Muscle of arm (tissue), 12 donors: ENCODE results near the gene KCNK3. TPM values are rescaled to one million over a fixed set of nuclear protein-coding genes. Genes with fewer than 3 reads are reported as not detected.

ENCODE experiments used
- DNase-seq: peaks from one replicate; pipeline ENCODE4 v3.0.0-alpha.2; 2013
- polyA plus RNA-seq, 12 donors: library from polyadenylated mRNA; unstranded; fragments of 120-200 nt; gene quantifications; one replicate each; pipeline ENCODE4 v1.2.1, GENCODE V29; 2013; ENCODE audit not compliant: insufficient read length in 12 of 12

KCNK3 gene
- polyA plus RNA-seq, 12 donors = 0.48 to 5.8 (median 0.92) TPM; not detected in 1

DNA sequence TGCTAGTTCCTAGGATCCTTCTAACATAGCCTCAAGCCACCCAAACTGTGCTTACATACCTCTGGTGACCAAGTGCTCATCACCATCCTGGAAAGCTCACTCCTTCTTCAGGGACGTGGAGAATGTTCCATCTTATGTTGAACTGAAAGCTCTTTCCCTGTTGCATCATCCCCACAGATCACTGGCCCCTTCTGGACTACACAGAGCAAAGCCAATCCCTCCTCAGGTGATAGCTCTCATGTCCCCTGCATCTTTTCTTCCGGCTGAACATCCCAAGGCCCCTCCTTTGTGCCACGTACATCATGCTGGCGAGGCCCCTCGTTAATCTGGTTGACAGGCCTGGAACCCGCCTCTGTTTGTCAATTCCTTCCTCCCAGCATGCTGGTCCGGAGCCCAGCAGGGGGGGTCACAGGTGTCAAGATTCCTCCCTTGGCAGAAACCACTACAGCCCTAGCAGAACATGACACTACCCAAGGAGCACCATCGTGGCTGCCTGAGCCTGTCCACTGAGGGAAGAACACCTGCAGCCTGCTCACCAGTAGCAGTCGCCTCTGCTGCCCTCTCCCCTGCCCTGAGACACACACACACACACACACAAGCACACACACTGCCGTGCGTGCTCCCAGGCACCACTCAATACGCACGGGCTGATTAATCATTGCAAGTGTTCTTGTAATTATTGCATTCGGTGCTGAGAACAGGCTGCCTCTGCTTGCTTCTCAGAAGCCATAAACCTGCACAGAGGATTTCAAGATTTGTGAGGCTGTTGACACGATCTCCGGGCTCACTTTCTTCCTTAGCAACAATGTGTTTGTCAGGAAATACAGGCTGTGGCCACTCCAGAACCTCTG is 6.3 kb upstream of the KCNK3 start:
- no peak for DNase-seq

DNA sequence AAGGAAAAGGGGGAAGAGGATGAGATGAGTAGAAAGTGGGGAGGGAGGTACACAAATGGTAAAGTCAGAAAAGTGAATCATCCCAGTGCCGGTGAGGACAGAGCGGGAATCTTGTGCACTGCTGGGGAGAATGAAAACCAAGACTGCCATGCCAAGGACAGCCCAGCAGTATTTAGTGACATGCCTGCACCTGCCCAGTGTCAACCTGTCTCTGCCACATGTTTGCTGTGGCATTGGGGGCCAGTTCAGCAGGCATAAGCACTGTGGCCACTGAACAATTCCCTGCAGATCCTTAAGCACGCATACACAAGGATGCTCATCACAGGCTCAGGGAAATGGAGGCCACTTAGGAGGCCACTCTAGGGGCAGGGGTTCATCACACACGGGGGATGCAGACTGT is 5.2 kb upstream of the KCNK3 start:
- DNase-seq = no peak

DNA sequence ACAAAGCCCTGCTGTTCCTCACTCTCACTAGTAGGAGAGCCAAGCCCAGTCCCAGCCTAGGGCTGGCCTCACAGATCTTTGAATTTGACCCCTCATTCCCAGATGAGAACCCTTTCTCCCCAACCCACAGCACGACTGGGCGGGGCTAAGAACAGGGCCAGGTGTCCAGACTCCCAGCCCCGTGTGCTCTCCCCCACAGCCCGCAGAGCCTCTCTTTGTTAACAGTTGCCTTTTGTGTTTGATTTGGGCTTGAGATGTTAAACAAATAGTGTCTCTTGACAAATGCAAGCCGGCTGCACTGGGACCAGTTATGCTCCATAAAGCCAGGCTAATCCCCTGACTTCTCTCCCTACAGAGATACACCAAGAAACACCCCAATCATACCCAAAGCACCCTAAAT is 4.7 kb upstream of the KCNK3 start:
- no peak for DNase-seq

DNA sequence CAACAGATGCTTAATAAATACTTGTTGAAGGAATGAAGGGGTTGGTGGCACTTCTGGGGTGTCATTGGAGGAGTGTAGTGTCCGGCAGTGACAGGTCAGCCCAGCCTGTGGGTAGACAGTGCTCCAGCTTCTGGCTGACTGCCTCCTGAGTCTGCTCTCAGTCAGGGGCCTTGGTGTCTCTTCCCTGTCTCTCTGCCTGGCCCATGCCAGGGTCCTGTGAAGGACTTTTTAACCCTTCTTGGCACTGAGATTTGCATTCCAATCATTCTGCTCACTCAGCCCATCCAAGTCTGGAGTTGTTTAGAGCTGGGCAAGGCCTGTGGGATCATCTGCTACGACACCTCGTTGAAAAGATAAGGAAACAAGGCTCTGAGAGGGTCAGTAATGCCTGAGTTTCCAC is 1.4 kb upstream of the KCNK3 start:
- DNase-seq = no peak

DNA sequence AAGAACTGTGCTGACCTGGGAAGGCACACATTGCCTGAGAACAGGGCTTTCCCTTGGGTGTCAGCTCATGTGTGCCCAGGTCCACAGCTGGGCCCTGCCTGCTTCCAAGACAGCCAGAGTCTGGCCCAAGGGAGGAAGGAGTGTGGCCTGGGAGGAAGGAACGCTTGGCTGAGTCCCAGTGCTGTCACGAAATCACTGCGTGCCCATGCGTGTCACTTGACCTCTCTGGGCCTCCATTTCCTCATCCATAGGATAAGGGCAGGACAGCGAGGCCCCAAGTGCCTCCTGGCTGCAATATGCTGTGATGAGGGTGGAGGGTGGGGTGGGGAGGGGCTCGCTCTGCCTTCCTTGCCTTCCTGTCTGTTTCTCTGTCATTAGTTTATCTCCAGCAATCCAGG is 642 bp upstream of the KCNK3 start:
- DNase-seq = no peak

DNA sequence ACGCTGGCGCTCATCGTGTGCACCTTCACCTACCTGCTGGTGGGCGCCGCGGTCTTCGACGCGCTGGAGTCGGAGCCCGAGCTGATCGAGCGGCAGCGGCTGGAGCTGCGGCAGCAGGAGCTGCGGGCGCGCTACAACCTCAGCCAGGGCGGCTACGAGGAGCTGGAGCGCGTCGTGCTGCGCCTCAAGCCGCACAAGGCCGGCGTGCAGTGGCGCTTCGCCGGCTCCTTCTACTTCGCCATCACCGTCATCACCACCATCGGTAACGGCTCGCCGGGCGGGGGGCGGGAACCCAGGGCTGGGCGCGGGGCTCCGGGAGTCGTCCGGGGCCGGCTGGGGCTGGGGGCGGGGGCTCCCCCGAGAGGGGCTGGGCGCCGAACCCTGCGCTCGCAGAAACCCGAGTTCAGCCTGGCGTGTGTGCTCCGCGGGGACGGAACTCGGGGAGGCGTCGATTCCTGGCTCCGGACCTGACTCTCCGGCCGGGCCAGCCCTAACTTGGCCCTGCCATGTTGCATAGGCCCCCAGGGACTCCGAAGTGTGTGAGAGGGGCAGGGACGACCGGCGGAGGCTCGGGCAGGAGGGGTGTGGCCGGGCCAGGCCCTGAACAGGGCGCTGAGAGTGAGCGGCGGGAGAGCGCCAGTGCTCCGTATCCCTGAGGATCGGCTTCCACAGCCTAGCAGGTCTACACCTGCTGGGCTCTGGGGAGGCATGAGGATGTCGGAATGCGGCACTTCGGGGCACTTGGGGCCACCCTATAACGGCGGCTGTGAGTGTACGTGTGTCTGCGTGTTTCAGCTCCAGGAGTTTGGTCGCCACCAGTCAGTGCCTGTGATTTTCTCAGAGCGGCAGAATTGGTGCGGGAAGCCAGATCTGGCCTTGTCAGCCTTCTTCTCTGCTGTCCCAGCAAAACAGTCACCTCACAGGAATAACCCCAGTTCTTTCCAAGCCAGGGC is 651 bp downstream of the KCNK3 start:
- no peak for DNase-seq

DNA sequence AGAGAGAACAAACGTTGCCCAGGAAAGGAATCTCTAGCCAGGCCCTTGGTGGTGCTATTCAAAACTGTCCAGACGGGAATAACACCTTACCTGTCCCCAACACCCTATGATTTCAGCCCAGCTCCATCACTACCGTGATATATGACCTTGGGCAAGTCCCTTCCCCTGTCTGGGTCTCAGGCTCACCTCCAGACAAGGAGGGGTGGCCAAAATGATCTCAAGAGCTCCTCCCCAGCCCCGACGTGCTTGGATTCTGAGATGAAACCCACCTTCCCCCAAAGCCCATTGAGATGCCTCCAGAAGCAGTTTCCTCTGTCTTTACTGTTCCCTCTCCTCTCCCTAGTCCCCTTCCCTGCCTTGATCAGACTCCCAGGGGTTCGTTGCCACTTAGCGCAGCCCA is 1.5 kb downstream of the KCNK3 start:
- no peak for DNase-seq

DNA sequence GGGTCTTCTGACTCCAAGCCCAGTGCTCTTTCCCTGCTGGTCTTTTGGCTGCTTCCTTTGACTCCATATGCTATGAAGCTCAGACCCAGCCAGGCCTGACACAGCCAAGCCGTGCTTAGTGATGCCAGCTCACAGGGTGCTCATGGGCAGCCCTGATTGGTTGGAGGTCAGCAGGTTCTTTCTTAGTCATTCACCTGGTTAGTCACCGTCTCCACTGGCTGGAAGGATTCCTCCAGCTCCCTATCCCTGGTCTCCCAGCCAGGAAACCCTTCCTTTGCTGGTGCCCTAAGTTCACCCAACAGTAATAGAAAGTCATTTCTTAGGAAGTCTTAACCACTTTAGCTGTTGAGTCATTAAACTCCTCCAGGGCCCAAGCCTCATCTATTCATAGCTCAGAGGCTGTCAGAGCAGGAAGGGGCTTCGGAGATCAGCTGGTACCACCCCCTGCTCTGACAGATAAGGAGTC is 3.9 kb downstream of the KCNK3 start:
- no peak for DNase-seq

DNA sequence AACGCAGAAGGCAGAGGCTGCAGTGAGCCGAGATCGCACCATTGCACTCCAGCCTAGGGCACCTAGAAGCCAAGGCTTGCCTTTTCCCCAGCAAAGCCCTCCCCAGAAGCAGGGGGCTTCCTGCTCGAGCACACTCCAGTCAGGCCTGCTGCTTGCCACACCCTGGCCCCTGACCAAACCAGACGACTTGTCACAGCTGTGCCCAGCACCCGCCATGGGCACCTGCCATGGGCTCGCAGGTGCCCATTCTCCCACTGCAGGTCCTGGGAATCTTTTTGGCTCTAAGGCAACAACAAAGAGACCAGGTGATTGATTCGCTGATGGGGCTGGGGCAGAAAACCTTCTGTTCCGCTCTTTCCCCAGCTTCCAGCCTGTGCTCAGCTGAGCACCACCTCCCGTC is 4.9 kb downstream of the KCNK3 start:
- no peak for DNase-seq

DNA sequence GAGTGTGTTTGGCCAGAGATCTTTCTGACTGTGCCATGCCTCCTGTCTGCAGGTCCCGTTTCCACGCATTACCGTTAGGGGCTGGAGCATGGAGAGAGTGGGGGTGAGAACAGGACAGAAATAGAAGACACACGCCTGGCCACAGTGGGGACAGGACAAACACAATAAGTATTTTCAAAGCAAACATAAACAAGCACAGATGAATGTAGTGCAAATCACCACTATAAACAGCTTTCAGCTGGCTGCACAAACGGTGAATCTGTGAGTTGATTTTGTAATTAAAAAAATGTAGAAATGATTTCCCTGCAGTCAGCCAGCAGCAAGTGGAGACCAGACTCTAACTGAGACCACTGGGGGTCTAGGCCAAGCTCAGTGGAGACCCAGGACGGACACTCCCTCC is 6.8 kb downstream of the KCNK3 start:
- DNase-seq = no peak

DNA sequence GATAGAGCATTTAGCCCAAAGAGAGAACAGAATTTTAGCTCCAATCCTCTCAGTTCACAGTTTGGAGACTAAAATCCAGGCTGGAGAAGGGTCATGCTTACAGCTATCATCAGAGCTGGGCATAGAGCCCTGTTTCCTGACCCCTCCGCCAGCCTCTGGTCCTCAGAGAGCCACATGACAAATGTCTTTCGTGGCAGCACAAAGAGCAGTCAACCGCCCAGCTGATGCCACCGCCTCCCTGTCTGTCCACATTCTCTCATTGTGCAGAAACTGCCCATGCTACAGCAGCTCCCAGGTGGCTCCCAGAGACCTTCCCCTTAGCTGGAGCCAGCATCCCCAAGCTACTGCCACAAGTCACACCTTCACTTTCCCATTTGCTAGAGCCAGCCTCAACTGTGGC is 7.6 kb downstream of the KCNK3 start:
- DNase-seq = no peak

DNA sequence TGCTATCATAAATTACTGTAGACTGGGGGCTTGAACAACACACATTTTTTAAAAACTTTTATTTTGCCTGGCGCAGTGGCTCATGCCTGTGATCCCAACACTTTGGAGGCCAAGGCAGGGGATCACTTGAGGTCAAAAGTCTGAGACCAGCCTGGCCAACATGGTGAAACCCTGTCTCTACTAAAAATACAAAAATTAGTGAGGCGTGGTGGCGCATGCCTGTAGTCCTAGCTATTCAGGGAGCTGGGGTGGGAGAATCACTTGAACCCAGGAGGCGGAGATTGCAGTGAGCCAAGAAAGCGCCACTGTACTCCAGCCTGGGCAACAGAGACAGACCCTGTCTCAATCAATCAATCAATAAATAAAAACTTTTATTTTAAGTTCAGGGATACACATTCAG is 9.1 kb downstream of the KCNK3 start:
- DNase-seq = no peak

DNA sequence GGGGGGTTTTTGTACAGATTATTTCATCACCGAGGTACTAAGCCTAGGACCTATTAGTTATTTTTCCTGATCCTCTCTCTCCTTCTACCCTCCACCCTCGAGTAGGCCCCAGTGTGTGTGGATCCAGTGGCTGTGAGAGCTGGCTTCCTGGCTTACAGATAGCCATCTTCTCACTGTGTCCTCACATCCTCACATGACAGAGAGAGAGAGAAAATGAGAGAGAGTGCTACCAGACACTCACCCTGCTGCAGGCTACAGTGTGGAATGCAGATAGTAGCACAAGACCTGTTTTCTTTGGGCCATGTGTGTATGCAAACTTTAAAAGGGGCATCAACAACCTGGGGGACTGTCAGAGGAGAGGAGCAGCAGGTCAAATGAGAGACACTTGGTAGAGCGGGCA is 9.5 kb downstream of the KCNK3 start:
- no peak for DNase-seq

DNA sequence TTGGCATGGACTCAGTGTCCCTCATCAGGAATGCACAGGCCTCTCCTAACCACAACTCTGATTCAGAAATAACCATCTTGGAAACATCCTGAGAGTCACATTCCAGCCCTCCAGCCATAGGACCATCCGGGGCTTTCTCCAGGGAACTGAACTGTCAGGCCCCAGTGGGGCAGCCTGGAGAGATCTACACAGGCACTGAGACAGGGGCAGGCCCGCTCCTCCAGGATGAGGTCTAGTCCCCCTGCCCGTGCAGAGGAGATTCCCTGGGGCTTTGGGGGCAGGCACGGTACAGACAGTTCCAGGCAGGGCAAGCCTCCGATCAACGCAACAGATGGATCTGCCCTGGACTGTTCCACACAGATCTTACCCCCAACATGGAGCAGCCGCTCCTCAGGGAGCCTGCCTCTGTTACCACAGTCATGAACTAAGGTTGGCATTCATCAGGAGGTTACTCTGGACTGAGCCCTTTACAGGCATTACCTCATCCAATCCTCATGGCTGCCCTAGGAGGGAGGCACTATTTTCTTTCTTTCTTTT is 12.0 kb downstream of the KCNK3 start:
- no peak for DNase-seq

DNA sequence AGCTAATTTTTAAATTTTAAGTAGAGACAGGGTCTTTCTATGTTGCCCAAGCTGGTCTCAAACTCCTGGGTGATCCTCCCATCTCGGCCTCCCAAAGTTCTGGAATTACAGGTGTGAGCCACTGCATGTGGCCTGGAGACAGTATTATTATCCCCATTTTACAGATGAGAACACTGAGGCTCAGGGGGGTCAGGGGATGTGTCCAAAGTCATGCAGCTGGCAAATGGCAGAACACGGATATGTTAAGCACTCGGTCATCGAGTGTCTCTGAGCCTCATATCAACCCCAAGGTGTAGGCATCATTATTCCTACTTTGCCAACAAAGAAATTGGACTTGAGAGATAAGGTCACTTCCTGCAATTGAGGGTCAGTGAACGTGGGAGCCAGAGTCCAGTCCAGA is 12.6 kb downstream of the KCNK3 start:
- DNase-seq = no peak

DNA sequence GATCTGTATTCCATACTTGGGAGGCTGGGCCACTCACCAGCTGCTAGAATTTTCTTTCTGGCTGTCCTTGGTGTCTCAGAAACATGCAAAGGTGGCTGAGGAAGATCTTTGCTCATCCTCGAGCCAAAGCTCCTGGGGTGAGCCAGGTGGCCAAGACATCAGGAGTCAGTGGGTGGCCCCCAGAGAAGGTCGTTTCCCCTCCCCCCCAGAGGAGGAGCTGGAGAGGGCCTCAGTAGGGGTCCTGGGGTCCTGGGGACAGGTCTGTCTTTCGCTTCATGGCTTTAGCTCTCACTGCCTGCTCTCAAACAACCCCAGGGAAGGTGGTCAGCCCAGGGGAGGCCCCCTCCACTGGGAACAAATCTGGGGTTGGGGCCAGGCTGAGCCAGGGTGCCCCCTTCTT is 13.6 kb downstream of the KCNK3 start:
- DNase-seq = no peak

DNA sequence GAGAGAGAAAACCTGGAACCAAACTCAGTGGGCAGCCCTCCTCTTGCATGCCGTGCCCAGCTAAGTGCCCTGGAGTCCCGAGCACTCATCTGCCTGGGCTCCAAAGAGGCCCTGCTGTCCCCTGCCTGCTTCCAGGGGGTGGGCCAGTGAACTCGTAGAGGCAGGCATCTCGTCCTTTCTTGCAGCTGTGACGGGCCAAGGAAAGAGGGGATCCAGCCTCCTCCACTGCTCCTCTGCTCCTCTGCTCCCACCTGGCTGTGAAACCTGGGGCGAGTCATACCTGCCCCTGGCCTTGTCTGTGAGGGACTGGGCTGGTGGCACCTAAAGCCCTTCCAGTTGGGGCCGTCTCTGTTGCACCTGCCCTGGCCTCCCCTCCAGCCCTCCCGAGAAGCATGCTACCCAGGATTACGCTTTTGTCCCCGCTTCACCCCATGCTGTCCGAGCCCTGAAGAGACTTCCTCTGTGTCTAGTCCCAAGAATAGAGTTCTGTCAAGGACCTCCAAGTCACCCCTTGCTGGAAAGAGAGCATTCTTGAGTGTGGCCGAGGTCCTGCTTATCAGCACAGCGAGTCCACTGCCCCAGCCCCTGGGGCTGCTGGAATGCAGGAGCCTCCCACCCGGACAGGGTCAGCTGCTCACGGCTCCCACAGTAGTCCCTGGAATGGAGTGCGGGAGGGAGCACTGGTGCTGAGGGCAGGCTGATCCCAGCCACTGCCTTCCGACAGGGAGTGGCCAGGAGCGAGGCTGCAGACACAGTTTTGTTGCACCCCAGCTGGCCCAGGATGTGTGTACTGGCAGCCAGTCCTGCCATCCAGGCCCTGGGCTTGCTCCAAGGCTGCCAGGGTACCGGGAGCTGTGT is 14.3 kb downstream of the KCNK3 start:
- no peak for DNase-seq

DNA sequence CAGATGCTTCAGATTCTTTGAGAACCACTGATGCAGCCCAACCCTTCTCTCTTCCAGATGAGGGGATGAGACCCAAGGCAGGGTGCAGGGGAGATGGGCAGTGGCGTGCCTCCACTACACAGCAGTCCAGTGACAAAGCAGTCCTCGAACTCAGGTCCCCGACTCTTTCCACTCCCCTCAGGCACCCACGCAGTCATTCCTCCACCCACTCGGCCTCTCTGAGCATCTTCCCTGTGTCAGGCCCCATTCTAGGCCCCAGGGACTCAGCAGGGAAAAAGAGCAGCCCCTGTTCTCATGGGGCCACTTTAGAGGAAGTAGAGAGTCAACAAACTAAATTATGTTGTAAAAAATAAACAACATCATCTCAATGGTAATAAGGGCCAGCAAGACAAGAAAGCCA is 15.2 kb downstream of the KCNK3 start:
- DNase-seq = no peak

DNA sequence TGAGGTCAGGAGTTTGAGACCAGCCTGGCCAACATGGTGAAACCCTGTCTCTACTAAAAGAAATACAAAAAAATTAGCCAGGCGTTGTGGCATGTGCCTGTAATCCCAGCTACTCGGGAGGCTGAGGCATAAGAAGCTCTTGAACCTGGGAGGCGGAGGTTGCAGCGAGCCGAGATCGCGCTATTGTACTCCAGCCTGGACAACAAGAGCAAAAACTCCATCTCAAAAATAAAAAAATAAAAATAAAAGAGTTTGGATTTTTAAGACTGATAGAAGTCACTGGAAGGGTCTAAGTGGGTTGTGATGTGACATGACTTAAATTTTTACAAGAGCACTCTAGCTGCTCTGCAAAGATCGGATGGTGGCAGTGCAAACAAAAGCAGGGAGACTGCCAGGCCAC is 15.9 kb downstream of the KCNK3 start:
- no peak for DNase-seq

DNA sequence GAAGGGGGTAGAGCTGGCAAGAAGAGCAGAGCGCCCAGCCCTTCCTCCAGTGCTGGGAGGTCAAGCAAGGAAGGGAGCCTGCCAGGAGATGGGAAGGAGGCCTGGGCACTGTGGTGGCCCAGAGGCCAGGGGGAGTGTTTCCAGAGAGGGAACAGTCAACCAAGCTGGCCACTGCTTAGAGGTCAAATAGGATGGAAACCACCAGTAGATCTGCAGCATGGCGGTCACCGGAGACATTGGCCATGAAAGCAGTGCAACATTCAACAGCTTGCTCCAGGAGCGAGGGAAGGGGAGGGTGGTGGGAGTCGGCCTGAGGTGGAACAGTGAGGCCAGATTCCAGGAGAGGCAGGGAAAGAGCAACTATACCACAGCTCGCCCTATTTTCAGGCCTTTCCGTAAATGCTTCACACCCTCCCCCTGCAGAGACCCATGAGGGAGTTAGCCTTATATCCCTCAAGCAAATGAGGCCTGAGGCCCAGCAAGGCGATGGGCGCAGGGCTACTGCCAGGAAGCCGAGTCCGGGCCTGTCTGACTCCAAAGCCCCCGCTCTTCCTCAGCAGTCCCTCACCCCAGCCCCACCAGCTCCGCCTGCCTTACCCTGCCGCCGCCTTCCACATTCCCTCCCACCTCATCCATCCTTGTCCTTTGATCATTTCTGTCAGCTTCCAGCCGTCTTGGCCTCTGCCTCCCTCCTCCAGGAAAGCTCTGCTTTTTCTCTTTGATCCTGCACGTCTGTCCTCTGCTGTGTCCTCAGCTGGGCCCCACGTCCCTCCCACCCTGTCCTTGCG is 17.0 kb downstream of the KCNK3 start:
- DNase-seq = no peak

DNA sequence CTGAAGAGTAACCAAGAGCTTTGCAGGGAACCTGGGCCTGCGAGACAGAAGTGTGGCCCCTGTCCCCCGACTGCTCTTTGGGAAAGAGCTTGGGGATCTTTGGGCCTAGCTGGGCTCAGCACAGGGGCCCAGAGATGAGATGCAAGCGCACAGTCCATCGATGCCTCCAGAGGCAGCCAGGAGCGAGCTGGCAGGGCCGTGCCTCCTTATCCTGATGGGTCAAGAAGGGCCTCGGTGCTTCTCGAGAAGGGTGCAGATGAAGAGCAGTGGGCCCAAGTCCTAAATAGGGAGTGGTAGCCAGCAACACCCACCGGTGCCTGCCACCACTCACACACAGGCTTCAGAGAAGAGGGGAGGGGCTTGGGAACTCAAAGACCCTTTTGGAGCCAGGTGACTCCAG is 17.6 kb downstream of the KCNK3 start:
- no peak for DNase-seq
